ENCODE measurements around the gene MAEA. TPM values are rescaled to one million over a fixed set of nuclear protein-coding genes. Genes with fewer than 3 reads are reported as not detected.

MAEA gene
- total and polyA plus RNA-seq, 4 donors = 20.9 to 33.9 (median 29.8) TPM

- under 1% methylated on average over 47 of the region's 47 CpGs for WGBS
- TF ChIP-seq, protein P1, sequence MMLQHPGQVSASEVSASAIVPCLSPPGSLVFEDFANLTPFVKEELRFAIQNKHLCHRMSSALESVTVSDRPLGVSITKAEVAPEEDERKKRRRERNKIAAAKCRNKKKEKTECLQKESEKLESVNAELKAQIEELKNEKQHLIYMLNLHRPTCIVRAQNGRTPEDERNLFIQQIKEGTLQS (IDR thresholded peaks at IDR 0.05) = no peak
- TF ChIP-seq YY1 (IDR thresholded peaks at IDR 0.05) = no peak
- TF ChIP-seq FOXA2 (IDR thresholded peaks at IDR 0.05) = no peak
- no peak for TF ChIP-seq JUND (IDR thresholded peaks at IDR 0.05)
- no peak for TF ChIP-seq RAD21 (IDR thresholded peaks at IDR 0.05)
- no peak for TF ChIP-seq TAF1 (conservative IDR thresholded peaks at IDR 0.05)
- TF ChIP-seq HNF4A (conservative IDR thresholded peaks at IDR 0.05) = no peak
- no peak for TF ChIP-seq ZBTB33 (IDR thresholded peaks at IDR 0.05)
- no peak for TF ChIP-seq SP1 (IDR thresholded peaks at IDR 0.05)
- TF ChIP-seq RXRA (IDR thresholded peaks at IDR 0.05) = no peak
- no peak for TF ChIP-seq FOXA1 (IDR thresholded peaks at IDR 0.05)
- TF ChIP-seq MAX (IDR thresholded peaks at IDR 0.05) = no peak
- no peak for DNase-seq (ENCODE audit: low spot score)
- Histone ChIP-seq H3K27ac (ENCODE audit: low read depth in 1 of 2, low read length in 2 of 2) (peak overlapping the region; percentile 21 to 66), H3K27me3 (ENCODE audit: control insufficient read depth in 4 of 4, insufficient read depth in 4 of 4, low read length in 3 of 4) (no peaks in the 10 kb centered on the region), H3K9ac (ENCODE audit: low read depth in 1 of 2, low read length in 2 of 2) (peak overlapping the region; percentile 63 to 88), H3K4me3 (ENCODE audit: low read depth in 1 of 3, low read length in 3 of 3) (peak overlapping the region; percentile 87 to 99 (median 93)), H3K9me3 (ENCODE audit: control insufficient read depth in 4 of 4, low read length in 3 of 4) (peaks cover 0 to 7% (median 3%) of the 10 kb centered on the region in 4 donors), H3K36me3 (ENCODE audit: control insufficient read depth in 4 of 4, insufficient read depth in 3 of 4, low read depth in 1 of 4, low read length in 3 of 4) (peaks cover 0 to 3% (median 0%) of the 10 kb centered on the region in 4 donors), H3K4me1 (ENCODE audit: control insufficient read depth in 4 of 4, insufficient read depth in 4 of 4, low read length in 3 of 4) (peaks cover 15 to 40% (median 26%) of the 10 kb centered on the region in 4 donors)
These were observed 680 bp downstream of the MAEA start for GRCh38 chr4:1290165-1290977.

DNA sequence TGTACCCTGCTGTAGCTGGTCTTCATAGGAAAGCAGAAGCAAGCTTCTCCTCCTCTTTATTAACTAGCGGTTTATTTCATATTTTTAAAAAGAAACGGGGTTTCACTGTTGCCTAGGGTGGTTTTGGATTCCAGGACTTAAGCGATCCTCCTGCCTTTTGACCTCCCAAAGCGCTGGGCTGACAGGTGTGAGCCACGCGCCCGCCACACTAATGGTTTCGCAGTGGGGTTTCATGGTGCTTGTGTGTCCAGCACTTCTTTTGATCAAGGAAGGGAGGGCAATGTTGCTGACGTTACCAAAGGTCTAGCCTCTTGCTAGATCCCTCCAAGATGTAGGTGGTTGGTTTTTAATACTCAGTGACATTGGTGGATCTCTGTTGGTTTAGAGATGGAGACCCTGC, 1.4 kb downstream of the MAEA start:
- peak overlapping the region in 1 of 2 donors; percentile 63 for H3K9ac ChIP-seq (ENCODE audit: low read depth in 1 of 2, low read length in 2 of 2)
- 64% methylated on average over 9 of the region's 9 CpGs for WGBS
- no peak for DNase-seq (ENCODE audit: low spot score)
- no peaks in the 10 kb centered on the region for H3K27me3 ChIP-seq (ENCODE audit: control insufficient read depth in 4 of 4, insufficient read depth in 4 of 4, low read length in 3 of 4)
- TF ChIP-seq ZBTB33 (IDR thresholded peaks at IDR 0.05) = no peak
- TF ChIP-seq RXRA (IDR thresholded peaks at IDR 0.05) = no peak
- no peak for TF ChIP-seq FOXA1 (IDR thresholded peaks at IDR 0.05)
- TF ChIP-seq NR2F2 (IDR thresholded peaks at IDR 0.05) = no peak
- no peak for TF ChIP-seq JUND (IDR thresholded peaks at IDR 0.05)
- TF ChIP-seq YY1 (IDR thresholded peaks at IDR 0.05) = no peak
- no peak for TF ChIP-seq HNF4A (conservative IDR thresholded peaks at IDR 0.05)
- TF ChIP-seq EGR1 (IDR thresholded peaks at IDR 0.05; ENCODE audit: low read depth in 2 of 2) = no peak
- TF ChIP-seq SP1 (IDR thresholded peaks at IDR 0.05) = no peak
- no peak for TF ChIP-seq MAX (IDR thresholded peaks at IDR 0.05)
- no peak for TF ChIP-seq RAD21 (IDR thresholded peaks at IDR 0.05)
- no peak for TF ChIP-seq FOXA2 (IDR thresholded peaks at IDR 0.05)
- TF ChIP-seq TAF1 (conservative IDR thresholded peaks at IDR 0.05) = no peak
- TF ChIP-seq, protein P1 (IDR thresholded peaks at IDR 0.05) = no peak
- no peak for TF ChIP-seq CTCF (IDR thresholded peaks at IDR 0.05; ENCODE audit: low read depth, low read length, missing input control)
- no peak for TF ChIP-seq GABPA (IDR thresholded peaks at IDR 0.05 in 1 of 2, conservative IDR thresholded peaks at IDR 0.05 in 1 of 2)
- no peak for TF ChIP-seq REST (IDR thresholded peaks at IDR 0.05)
- H3K36me3 ChIP-seq (ENCODE audit: control insufficient read depth in 4 of 4, insufficient read depth in 3 of 4, low read depth in 1 of 4, low read length in 3 of 4) = peaks cover 0 to 3% (median 0%) of the 10 kb centered on the region in 4 donors
- peaks cover 0 to 4% (median 2%) of the 10 kb centered on the region in 4 donors for H3K9me3 ChIP-seq (ENCODE audit: control insufficient read depth in 4 of 4, low read length in 3 of 4)
- peaks cover 15 to 40% (median 26%) of the 10 kb centered on the region in 4 donors for H3K4me1 ChIP-seq (ENCODE audit: control insufficient read depth in 4 of 4, insufficient read depth in 4 of 4, low read length in 3 of 4)
- H3K27ac ChIP-seq (ENCODE audit: low read depth in 1 of 2, low read length in 2 of 2) = peak overlapping the region in 1 of 2 donors; percentile 21
- H3K4me3 ChIP-seq (ENCODE audit: low read depth in 1 of 3, low read length in 3 of 3) = peak overlapping the region; percentile 87 to 99 (median 93)

Measured in liver (tissue), 9 donors.